ENCODE data around the gene TM6SF1.

The TM6SF1 gene

DNA sequence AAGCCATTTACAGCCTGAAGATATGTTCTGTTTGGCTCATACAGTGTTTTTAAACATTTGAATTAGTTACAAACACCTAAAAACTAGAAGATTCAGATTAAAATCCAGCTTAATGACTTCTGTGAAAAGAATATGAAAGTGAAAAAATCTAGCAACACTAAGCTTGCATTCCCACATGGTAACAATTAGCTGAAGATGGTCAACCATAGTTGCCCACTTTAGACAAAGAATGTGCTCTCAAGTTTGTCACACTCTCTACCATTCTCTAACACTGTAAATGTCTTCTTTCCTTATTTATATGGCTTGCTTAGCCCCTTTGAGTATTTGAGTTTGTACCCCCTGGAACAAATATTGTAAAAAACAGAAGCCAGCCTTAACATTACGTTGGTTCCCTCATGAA is 67.4 kb downstream of the TM6SF1 start:
- DNase-seq (ENCODE audit: low spot score) = no peak

- DNase-seq (ENCODE audit: low spot score) = no peak
Observed at GRCh38 chr15:83178390-83178789, 70.9 kb downstream of the TM6SF1 start.

GRCh38 chr15:83178869-83179325 is 71.5 kb downstream of the TM6SF1 start:
- DNase-seq (ENCODE audit: low spot score) = no peak

DNA sequence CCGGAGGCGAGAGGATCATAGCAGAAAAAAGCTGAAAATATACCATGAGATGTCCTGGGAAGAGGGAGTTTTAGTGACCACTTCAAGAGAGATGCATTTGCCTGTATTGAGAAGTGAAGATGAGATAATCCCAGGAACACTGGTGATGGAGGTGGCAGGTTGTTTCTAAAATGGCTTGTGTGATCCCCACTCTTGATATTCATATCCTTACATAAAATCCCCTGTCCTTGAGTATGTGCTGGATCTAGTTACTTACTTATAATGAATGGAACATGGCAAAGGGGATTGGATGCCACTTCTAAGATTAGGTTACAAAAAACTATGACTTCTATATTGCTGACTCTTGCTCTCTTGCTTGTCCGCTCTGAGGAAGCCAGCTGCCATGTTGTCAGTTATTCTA is 78.1 kb downstream of the TM6SF1 start:
- DNase-seq (ENCODE audit: low spot score) = no peak
